Stimulated activated CD8-positive, alpha-beta memory T cell treated with anti-CD3 and anti-CD28 coated beads, Interleukin-15, amount 100 ng/mL, for 48 hours (primary cell): ENCODE data around the gene TECTB.

Experiments used
- DNase-seq, 2 donors: peaks; one replicate each; pipeline ENCODE4 v3.0.0-alpha.2; 2020; ENCODE audit warnings: low read depth in 2 of 2

TECTB gene

DNA sequence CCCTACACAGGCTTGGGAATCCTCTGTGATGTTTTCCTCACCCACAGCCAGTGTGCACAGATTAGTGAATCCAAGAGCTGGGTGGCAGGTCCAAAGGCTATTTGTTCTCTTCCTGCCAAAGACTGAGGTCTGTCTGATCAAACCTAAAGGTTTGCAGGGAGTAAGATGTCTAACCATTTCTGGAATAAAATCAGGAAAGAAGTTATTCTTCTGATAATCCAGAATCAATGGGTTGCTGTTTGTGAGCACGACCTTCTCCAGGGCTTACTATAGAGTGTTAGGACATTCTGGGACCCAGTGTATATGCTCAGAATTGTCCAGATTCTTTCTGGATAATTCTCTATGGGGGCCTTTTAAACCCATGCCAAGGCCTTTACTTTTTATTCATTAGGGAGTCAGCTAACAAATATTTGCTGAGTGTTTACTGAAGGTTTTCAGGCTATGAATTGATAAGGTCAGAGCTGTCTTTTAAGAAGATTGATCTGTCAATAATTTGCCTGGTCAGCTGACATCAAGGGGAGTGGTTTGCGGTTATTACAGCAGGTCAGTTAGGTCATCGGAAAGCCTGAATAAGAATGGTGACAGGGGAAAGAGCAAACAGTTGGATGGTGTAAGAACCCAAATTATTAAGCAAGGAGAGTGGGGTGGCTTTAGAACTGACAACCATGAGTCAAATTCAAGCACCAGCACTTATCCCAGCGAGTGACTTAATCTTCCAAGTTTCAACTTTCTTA lies 7.5 kb upstream of the TECTB start:
- DNase-seq = no peak

DNA sequence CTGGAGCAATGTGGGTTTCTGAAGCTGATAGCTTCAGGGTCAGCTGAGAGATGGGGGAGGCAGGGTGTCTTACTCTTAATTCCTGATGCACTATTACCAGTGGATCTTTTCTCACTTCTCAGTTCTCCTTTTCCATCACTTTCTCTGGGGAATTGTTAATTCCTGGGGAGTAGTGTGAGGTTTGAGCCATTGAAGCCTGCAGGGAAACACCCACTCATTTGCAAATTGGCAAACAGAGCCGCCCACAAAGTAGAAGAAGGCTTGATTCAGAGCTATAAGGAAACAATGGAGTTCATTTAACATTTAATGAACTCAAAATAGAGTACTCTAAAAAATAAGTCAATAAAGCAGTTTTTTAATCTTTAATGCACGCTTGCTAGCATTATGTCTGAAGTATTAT lies 4.3 kb upstream of the TECTB start:
- DNase-seq = no peak

DNA sequence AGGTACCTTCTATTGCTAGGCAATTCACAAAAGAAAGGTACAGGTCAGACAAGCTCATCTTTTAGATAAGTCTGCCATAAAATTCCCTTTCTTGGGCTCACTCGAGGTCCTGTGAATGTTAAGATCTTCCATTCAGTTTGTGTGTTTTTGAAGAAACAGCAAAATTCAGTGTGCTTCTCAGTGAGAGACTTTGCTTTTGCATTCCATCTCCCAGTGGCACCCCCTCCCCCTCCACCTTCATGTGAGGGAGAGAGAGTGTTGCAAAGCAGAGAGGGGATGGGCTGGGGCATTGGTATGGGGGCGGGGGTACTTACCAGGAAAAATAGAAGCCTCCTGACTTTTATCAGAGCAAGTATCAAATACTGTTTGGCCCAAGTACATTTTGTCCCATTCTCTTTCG lies 3.8 kb upstream of the TECTB start:
- DNase-seq = no peak

DNA sequence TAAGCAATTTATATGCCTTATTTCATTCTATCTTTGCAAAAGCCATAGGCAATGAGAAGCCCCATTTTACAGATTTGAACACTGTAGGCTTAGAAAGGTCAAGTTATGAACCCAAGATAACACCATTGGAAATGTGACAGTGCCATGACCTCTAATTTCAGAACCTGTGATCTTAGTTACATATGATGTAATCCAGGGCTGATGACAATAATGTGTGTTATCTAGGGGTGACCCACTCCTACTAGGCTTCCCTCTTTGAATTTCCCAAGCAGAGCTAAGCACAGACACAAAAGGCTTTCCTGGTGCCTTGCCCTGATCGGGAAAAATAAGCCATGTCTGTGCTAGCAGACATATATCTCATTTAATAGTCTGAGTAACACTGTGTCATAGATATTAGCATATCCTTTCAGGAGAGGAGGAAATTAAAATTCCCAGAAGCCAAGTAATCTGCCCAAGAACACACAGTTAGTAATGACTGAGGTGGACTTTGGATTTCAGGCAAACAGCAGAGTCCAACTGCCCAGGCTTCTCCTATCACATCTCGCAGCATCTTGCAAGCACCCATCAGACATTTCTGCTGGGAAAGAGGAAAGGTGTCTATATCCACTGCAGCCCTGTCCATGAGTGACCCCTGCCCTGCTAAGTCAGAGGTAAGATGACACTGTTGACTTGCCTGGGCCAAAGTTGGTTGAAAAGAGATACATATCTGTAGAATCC lies 2.8 kb upstream of the TECTB start:
- DNase-seq = no peak

- DNase-seq = no peak
These were observed 1.1 kb upstream of the TECTB start for GRCh38 chr10:112282086-112282485.

GRCh38 chr10:112286837-112287818 lies 3.9 kb downstream of the TECTB start:
- no peak for DNase-seq

GRCh38 chr10:112287844-112288243 lies 4.6 kb downstream of the TECTB start:
- DNase-seq = no peak

GRCh38 chr10:112288486-112288885 lies 5.3 kb downstream of the TECTB start:
- no peak for DNase-seq

DNA sequence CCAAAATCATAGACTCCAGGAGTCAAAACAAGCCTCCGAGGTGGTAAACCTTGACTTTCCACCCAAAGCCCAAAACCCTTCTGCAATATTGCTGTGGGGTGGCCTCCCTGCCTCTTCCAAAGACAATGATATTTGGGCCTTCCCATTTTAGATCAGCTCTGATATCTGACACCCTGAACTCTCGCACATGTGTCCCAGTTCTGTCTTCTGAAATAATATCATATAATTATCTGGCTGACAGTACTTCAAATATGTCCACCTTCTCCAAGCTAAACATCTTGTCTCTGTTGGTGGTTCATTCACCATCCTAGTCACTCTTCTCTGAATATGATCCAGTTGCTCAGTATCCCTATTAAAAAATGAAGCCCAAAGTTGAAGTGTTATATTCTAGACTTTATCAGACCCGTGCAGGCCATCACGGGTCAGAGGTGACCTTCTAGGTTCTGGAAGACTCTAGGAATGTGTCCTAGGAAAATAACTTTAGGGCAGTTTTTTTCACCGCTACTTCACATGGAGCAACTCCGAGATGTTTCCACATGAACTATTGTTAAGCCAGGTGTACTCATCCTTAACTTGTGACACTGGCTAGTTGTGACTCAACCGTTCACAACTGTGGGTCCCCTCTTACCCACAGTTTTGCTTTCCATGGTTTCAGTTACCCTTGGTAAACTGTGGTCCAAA lies 6.3 kb downstream of the TECTB start:
- DNase-seq = no peak

- no peak for DNase-seq
These were observed 6.8 kb downstream of the TECTB start for GRCh38 chr10:112290054-112290373.

GRCh38 chr10:112294169-112294568 lies 11.0 kb downstream of the TECTB start:
- no peak for DNase-seq

GRCh38 chr10:112295853-112296830 lies 12.9 kb downstream of the TECTB start:
- no peak for DNase-seq

DNA sequence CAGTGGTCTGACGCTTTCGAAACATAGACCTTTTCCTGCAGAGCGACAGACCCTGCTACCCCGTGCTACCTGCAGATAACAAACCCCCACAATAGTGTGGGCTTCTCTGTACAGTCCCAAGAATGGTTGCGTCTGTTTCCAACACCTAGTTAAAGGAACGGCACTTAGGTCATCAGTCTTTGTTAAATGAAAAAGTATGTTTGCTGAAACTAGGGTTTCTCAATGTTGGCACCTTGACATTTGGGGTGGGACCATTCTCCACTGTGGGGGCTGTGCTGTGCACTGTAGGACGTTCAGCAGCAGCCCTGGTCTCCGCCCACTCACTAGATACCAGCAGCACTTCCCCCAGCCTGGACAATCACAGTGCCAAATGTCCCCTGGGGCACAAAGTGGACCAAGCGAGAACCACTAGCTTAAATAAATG lies 13.7 kb downstream of the TECTB start:
- DNase-seq = no peak

DNA sequence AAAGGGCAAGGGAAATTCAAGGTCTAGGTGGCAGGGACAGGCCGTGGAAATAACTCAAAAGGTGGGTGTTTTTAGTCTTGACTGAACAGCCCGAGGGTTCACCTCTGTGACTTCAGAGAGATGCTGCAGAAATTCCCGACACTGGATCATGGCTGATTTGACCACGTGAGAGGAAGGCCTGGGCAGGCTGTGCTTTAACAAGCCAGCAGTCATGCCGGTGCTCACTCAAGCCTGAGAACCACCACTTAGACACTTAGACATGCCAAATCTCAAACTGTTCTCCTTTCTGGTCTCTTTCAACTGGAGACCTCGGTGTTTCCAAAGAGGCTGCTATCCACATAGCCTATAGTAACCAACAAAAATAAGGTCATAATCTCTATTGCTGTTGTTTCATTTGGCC lies 15.4 kb downstream of the TECTB start:
- DNase-seq = no peak

DNA sequence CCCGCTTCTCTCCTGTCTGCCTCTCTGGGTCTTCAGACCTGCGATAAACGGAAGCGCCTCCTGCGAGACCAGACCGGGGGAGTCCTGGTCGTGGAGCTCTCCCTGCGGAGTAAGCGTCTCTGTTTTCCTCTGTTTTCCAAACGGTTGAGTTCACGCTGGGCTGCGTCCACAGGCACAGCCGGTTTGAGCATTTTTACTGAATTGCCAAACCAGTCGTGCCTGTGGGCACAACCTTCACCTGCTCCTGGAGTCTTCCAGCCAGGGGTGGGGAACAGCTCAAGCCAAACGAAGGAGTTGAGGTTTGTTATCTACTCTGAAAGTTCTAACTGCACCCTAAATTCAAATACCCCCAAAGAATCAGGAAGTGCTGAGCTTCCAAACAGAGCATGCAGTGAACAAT lies 16.3 kb downstream of the TECTB start:
- no peak for DNase-seq

- no peak for DNase-seq
These were observed 19.1 kb downstream of the TECTB start for GRCh38 chr10:112302335-112302734.

- no peak for DNase-seq
These were observed 20.3 kb downstream of the TECTB start for GRCh38 chr10:112303528-112303927.

- DNase-seq = no peak
These were observed 21.2 kb downstream of the TECTB start for GRCh38 chr10:112304267-112304859.

DNA sequence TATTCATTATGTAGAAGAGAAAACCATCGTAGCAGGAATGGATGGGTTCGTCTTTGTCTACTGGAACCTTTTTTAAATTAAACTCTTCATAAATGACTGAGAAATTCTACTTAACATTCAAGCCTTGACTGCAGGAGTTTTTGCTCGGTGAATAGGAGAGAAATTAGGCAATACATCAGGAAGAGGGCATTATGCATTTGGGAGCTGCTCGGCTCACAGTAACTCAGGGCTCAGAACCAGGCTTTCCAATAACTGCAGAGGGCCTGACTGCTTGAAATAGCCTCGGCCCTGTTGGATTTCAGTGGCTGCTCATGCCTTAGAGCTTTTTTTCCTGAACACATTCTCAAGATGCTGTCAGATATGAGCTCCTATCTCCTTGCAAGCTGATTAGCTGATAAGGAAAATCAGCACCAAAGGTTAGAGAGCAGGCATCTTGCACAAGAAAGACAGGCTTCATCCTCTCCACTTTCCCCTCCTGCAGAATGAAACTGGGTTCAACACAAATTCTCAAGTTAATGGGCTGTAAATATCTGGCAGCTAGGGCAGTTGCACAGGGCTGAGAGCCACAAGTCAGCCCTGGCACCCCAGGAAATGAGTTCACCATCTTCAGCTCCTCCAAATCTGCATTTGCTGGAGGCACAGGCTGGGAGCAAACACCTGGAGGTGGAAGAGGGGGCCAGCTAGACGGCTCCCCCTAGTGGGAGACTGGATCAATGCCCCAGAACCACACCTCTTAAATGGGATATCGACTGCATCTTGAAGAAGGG lies 24.3 kb downstream of the TECTB start:
- peak; percentile 10 to 20 for DNase-seq

DNA sequence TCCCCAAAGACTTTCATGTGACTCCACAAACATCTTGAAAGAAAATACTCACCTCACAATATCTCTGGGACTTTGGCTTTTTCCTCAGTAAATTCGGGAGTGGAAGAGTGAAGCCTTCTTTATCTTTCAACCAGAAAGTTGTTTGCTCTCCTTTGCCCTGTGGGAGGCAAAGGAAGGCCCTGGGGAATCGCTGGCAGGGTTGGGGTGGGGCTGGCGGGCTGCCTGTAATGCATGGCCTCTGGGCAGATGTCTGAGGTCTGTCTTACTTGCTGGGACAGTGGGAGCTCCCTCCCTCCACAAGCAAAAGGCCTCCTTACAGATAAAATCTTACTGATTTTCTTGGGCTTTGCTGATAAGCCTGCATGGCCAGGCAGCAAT lies 24.9 kb downstream of the TECTB start:
- DNase-seq = no peak
